Measurements from ENCODE around the gene NOL9. TPM values are rescaled to one million over a fixed set of nuclear protein-coding genes. Genes with fewer than 3 reads are reported as not detected.

The NOL9 gene
- total RNA-seq, 1 donor from 2014 or later: 49.5 TPM

GRCh38 chr1:6473974-6474814, 80.1 kb downstream of the NOL9 start:
- peaks cover 10% of the 10 kb centered on the region for H3K36me3 Mint-ChIP-seq (ENCODE audit: insufficient read depth)
- TF ChIP-seq, protein P1, sequence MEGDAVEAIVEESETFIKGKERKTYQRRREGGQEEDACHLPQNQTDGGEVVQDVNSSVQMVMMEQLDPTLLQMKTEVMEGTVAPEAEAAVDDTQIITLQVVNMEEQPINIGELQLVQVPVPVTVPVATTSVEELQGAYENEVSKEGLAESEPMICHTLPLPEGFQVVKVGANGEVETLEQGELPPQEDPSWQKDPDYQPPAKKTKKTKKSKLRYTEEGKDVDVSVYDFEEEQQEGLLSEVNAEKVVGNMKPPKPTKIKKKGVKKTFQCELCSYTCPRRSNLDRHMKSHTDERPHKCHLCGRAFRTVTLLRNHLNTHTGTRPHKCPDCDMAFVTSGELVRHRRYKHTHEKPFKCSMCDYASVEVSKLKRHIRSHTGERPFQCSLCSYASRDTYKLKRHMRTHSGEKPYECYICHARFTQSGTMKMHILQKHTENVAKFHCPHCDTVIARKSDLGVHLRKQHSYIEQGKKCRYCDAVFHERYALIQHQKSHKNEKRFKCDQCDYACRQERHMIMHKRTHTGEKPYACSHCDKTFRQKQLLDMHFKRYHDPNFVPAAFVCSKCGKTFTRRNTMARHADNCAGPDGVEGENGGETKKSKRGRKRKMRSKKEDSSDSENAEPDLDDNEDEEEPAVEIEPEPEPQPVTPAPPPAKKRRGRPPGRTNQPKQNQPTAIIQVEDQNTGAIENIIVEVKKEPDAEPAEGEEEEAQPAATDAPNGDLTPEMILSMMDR (IDR thresholded peaks at IDR 0.05; ENCODE audit: unreplicated experiment): no peak
- H3K9me3 Mint-ChIP-seq (ENCODE audit: low read depth): no peaks in the 10 kb centered on the region
- no peak overlapping the region for H3K4me3 Mint-ChIP-seq (ENCODE audit: low read depth)
- no peak for DNase-seq (ENCODE audit: low spot score, unreplicated experiment)
- H3K27ac Mint-ChIP-seq: no peak overlapping the region
- peaks cover 23% of the 10 kb centered on the region for H3K4me1 Mint-ChIP-seq (ENCODE audit: low read depth)
- no peaks in the 10 kb centered on the region for H3K27me3 Mint-ChIP-seq

- Mint-ChIP-seq H3K27me3 (no peaks in the 10 kb centered on the region), H3K4me3 (ENCODE audit: low read depth) (no peak overlapping the region), H3K9me3 (ENCODE audit: low read depth) (no peaks in the 10 kb centered on the region), H3K36me3 (ENCODE audit: insufficient read depth) (peaks cover 14% of the 10 kb centered on the region), H3K27ac (no peak overlapping the region), H3K4me1 (ENCODE audit: low read depth) (peaks cover 21% of the 10 kb centered on the region)
- DNase-seq (ENCODE audit: low spot score, unreplicated experiment): no peak
- TF ChIP-seq, protein P1 (IDR thresholded peaks at IDR 0.05; ENCODE audit: unreplicated experiment): no peak
These were observed 81.2 kb downstream of the NOL9 start for GRCh38 chr1:6473156-6473555.

DNA sequence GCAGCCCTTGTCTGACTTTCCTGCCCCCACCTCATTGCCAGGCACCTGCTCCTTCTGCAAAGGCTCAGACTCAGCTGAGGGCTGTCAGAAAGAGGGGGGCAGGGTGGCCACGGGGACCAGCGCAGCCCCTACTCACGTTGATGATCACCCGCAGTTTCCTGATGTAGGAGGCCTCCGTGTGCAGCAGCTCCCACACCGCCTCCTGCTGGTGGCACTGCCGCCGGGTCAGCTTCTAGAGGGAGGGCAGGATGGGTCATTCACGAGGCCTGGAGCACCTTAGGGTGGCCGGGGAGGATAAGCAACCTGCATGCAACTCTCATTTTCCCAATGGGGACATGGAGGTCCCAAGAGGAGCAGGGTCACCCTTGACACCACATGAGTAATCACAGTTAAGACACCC, 81.9 kb downstream of the NOL9 start:
- TF ChIP-seq, protein P1 (IDR thresholded peaks at IDR 0.05; ENCODE audit: unreplicated experiment): peak; percentile 12
- no peak overlapping the region for H3K27ac Mint-ChIP-seq
- H3K9me3 Mint-ChIP-seq (ENCODE audit: low read depth): no peaks in the 10 kb centered on the region
- no peaks in the 10 kb centered on the region for H3K27me3 Mint-ChIP-seq
- DNase-seq (ENCODE audit: low spot score, unreplicated experiment): no peak
- peaks cover 18% of the 10 kb centered on the region for H3K36me3 Mint-ChIP-seq (ENCODE audit: insufficient read depth)
- H3K4me3 Mint-ChIP-seq (ENCODE audit: low read depth): no peak overlapping the region
- peaks cover 18% of the 10 kb centered on the region for H3K4me1 Mint-ChIP-seq (ENCODE audit: low read depth)

DNA sequence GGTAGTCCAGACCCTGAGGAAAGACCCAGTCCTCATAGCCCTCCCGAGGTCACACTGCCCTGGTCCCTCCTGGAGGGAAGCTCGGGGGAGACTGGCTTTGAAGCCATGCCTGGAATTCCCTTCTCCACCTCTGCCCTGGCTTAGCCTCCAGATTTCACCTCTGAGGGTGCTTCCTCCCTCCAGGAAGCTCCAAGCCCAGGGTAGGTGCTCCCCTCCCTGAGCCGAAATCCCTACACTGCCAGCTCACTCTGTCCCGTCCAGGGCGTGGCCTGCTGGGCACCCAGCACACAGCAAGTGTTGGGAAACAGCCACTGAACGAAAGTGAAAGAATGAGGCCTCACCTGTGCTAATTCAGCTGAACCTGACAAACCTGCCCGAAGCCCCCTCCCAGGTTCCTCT, 82.3 kb downstream of the NOL9 start:
- Mint-ChIP-seq H3K4me3 (ENCODE audit: low read depth) (no peak overlapping the region), H3K9me3 (ENCODE audit: low read depth) (no peaks in the 10 kb centered on the region), H3K4me1 (ENCODE audit: low read depth) (peaks cover 14% of the 10 kb centered on the region), H3K27me3 (no peaks in the 10 kb centered on the region), H3K36me3 (ENCODE audit: insufficient read depth) (peaks cover 21% of the 10 kb centered on the region), H3K27ac (no peak overlapping the region)
- TF ChIP-seq, protein P1 (IDR thresholded peaks at IDR 0.05; ENCODE audit: unreplicated experiment): no peak
- DNase-seq (ENCODE audit: low spot score, unreplicated experiment): no peak

Other genes with a start within 250 kb of the NOL9 start
- gene ACOT7, start 160.7 kb downstream of the NOL9 start, total RNA-seq: 30.2 and 30.3 TPM in 2 replicates
- gene HES2, start 134.6 kb downstream of the NOL9 start, total RNA-seq: 0.07 and 0.12 TPM in 2 replicates
- gene ESPN, start 129.7 kb downstream of the NOL9 start, total RNA-seq: 49.5 and 54.0 TPM in 2 replicates
- gene TNFRSF25, start 88.3 kb downstream of the NOL9 start, total RNA-seq: 68.3 and 68.9 TPM in 2 replicates
- gene PLEKHG5, start 62.8 kb downstream of the NOL9 start, total RNA-seq: 72.3 and 77.0 TPM in 2 replicates
- not detected in 2 replicates for gene TAS1R1, start 794 bp upstream of the NOL9 start, total RNA-seq
- gene ZBTB48, start 25.5 kb upstream of the NOL9 start, total RNA-seq: 49.7 and 55.9 TPM in 2 replicates
- gene KLHL21, start 48.4 kb upstream of the NOL9 start, total RNA-seq: 21.0 and 21.3 TPM in 2 replicates
- gene PHF13, start 59.2 kb upstream of the NOL9 start, total RNA-seq: 29.1 TPM in 2 replicates
- gene THAP3, start 70.4 kb upstream of the NOL9 start, total RNA-seq: 22.9 TPM in 2 replicates
- gene DNAJC11, start 147.3 kb upstream of the NOL9 start, total RNA-seq: 64.1 and 65.8 TPM in 2 replicates
- 89.1 and 99.0 TPM in 2 replicates for gene CAMTA1, start 230.9 kb upstream of the NOL9 start, total RNA-seq